Neuronal stem cell (in vitro differentiated cells): ENCODE data around the gene GLRA3. TPM values are rescaled to one million over a fixed set of nuclear protein-coding genes. Genes with fewer than 3 reads are reported as not detected.
"Not testable (repeated sequence)": the region's sequence is repeated elsewhere in the genome, so short reads cannot be mapped to it uniquely, and the experiment has no call there.

ENCODE experiments used
- DNase-seq: peaks from one replicate; pipeline ENCODE4 v3.0.0-alpha.2; 2013; ENCODE audit warnings: low spot score
- H2AFZ ChIP-seq: one replicate; pipeline ENCODE4 v1.6.1; 2013; ENCODE audit warnings: mild to moderate bottlenecking, low read length, inconsistent platforms
- H2AK5ac ChIP-seq: 2 replicates; pipeline ENCODE4 v1.6.1; 2013; ENCODE audit warnings: low read depth, mild to moderate bottlenecking, inconsistent platforms, low read length, moderate library complexity, mixed read lengths
- H2BK120ac ChIP-seq: 2 replicates; pipeline ENCODE4 v1.6.1; 2013; ENCODE audit warnings: low read depth, mild to moderate bottlenecking, inconsistent platforms, low read length, moderate library complexity, mixed read lengths
- H2BK12ac ChIP-seq: one replicate; pipeline ENCODE4 v1.6.1; 2013; ENCODE audit warnings: low read length, inconsistent platforms
- H2BK15ac ChIP-seq: 2 replicates; pipeline ENCODE4 v1.6.1; 2013; ENCODE audit warnings: mild to moderate bottlenecking, low read length, inconsistent platforms, mixed read lengths
- H2BK5ac ChIP-seq: one replicate; pipeline ENCODE4 v1.6.1; 2013; ENCODE audit warnings: inconsistent platforms, mild to moderate bottlenecking, low read length, moderate library complexity
- H3K14ac ChIP-seq: one replicate; pipeline ENCODE4 v1.6.1; 2013; ENCODE audit warnings: low read length, inconsistent platforms
- H3K18ac ChIP-seq: 2 replicates; pipeline ENCODE4 v1.6.1; 2013; ENCODE audit warnings: low read length, inconsistent platforms
- H3K23ac ChIP-seq: 2 replicates; pipeline ENCODE4 v1.6.1; 2013; ENCODE audit warnings: low read depth, mild to moderate bottlenecking, mixed read lengths, low read length, inconsistent platforms; ENCODE audit not compliant: poor library complexity
- H3K27ac ChIP-seq: replicated peaks from 3 replicates; pipeline ENCODE4 v1.5.1; 2013; ENCODE audit warnings: low read length, inconsistent platforms
- H3K27me3 ChIP-seq, 3 experiments: 2 replicates each; pipeline ENCODE4 v1.6.1; 2013; ENCODE audit warnings: low read length in 3 of 3, mild to moderate bottlenecking in 2 of 3, inconsistent platforms in 1 of 3, low read depth in 1 of 3, mixed read lengths in 1 of 3, moderate library complexity in 1 of 3; ENCODE audit not compliant: control insufficient read depth in 3 of 3, insufficient read depth in 3 of 3
- H3K36me3 ChIP-seq, 2 donors: replicated peaks in 1 of 2; 2 replicates each; pipeline ENCODE4 v1.6.1; 2013; ENCODE audit warnings: low read length in 2 of 2; ENCODE audit not compliant: control insufficient read depth in 2 of 2, insufficient read depth in 2 of 2
- H3K4ac ChIP-seq: 2 replicates; pipeline ENCODE4 v1.6.1; 2013; ENCODE audit warnings: inconsistent platforms, mild to moderate bottlenecking, low read length, moderate library complexity
- H3K4me1 ChIP-seq, 2 donors: 1 replicate in 1 of 2; 2 replicates in 1 of 2; pipeline ENCODE4 v1.6.1; 2013; ENCODE audit warnings: low read length in 2 of 2, low read depth in 1 of 2; ENCODE audit not compliant: control insufficient read depth in 2 of 2, insufficient read depth in 1 of 2
- H3K4me2 ChIP-seq: one replicate; pipeline ENCODE4 v1.6.1; 2013; ENCODE audit warnings: mild to moderate bottlenecking, low read length, inconsistent platforms; ENCODE audit not compliant: insufficient read depth, poor library complexity, severe bottlenecking
- H3K4me3 ChIP-seq, 2 donors: 2 replicates each; pipeline ENCODE4 v1.5.1; 2013; ENCODE audit warnings: low read length in 2 of 2, mild to moderate bottlenecking in 2 of 2, inconsistent platforms in 1 of 2, moderate library complexity in 1 of 2
- H3K79me1 ChIP-seq: one replicate; pipeline ENCODE4 v1.6.1; 2013; ENCODE audit warnings: low read depth, mild to moderate bottlenecking, inconsistent platforms, low read length, moderate library complexity
- H3K9ac ChIP-seq: one replicate; pipeline ENCODE4 v1.6.1; 2013; ENCODE audit warnings: mild to moderate bottlenecking, low read depth, low read length, inconsistent platforms; ENCODE audit not compliant: poor library complexity
- H3K9me3 ChIP-seq, 2 donors: replicated peaks in 1 of 2; 2 replicates each; pipeline versions ENCODE3 to v1.6.1; 2013; ENCODE audit warnings: low read length in 2 of 2, mild to moderate bottlenecking in 2 of 2, inconsistent platforms in 1 of 2, low read depth in 1 of 2, mixed read lengths in 1 of 2, moderate library complexity in 1 of 2; ENCODE audit not compliant: control insufficient read depth in 2 of 2, insufficient read depth in 1 of 2
- H4K8ac ChIP-seq: one replicate; pipeline ENCODE4 v1.6.1; 2013; ENCODE audit warnings: low read depth, mild to moderate bottlenecking, inconsistent platforms, low read length, moderate library complexity
- H4K91ac ChIP-seq: one replicate; pipeline ENCODE4 v1.6.1; 2013; ENCODE audit warnings: low read length, low read depth, mild to moderate bottlenecking, inconsistent platforms; ENCODE audit not compliant: poor library complexity
- WGBS, 2 donors: extraction: QIAGEN DNeasy Blood & Tissue Kit; methylation state at CpG; one replicate each; pipeline ENCODE4 v1.1.7; 2013; ENCODE audit warnings: missing lambda C conversion rate in 2 of 2, mixed read lengths in 1 of 2; ENCODE audit not compliant: insufficient read length in 2 of 2, insufficient replicate concordance in 1 of 2; ENCODE audit errors: extremely low coverage in 2 of 2; 5-methylcytosine and 5-hydroxymethylcytosine counted together
- polyA plus RNA-seq, 2 experiments: library from polyadenylated mRNA; stranded (reverse); fragments of 200-250 nt; gene quantifications; one replicate each; pipeline ENCODE4 v1.2.3, GENCODE V29; 2013

The GLRA3 gene
- polyA plus RNA-seq (2013, experiment 1 of 2) = 0.03 TPM
- 0.03 TPM for polyA plus RNA-seq (2013, experiment 2 of 2)

- Histone ChIP-seq H3K27me3 (no peaks in the 10 kb centered on the region), H3K23ac (no peak within 1 kb of the TSS), H3K18ac (peak within 1 kb of the TSS; percentile 58), H3K79me1 (no peaks in the 10 kb centered on the region), H2BK12ac (no peak within 1 kb of the TSS), H3K4me1 (peaks cover 2 to 5% of the 10 kb centered on the region in 2 donors), H3K4ac (no peak within 1 kb of the TSS), H2BK120ac (no peak within 1 kb of the TSS), H2AK5ac (no peak within 1 kb of the TSS), H4K8ac (no peak within 1 kb of the TSS), H2BK15ac (no peak within 1 kb of the TSS), H3K14ac (no peak within 1 kb of the TSS), H3K27ac (peak within 1 kb of the TSS; percentile 47), H3K9ac (no peak within 1 kb of the TSS), H3K9me3 (no peaks in the 10 kb centered on the region), H4K91ac (no peak within 1 kb of the TSS), H3K4me2 (peak within 1 kb of the TSS; percentile 87), H2BK5ac (no peak within 1 kb of the TSS), H3K4me3 (peak within 1 kb of the TSS; percentile 45 to 85), H3K36me3 (no peaks in the 10 kb centered on the region), H2AFZ (peak within 1 kb of the TSS; percentile 89)
- WGBS, 2 donors = no CpG with 5 or more reads among the region's 40 CpGs
- DNase-seq = peak; percentile 87
These were observed at the start of gene GLRA3 for GRCh38 chr4:174828845-174829701. Gene GLRA3, minus strand, starts transcription at chr4:174829247. Its CDS starts 436 bp downstream, at chr4:174828811.

DNA sequence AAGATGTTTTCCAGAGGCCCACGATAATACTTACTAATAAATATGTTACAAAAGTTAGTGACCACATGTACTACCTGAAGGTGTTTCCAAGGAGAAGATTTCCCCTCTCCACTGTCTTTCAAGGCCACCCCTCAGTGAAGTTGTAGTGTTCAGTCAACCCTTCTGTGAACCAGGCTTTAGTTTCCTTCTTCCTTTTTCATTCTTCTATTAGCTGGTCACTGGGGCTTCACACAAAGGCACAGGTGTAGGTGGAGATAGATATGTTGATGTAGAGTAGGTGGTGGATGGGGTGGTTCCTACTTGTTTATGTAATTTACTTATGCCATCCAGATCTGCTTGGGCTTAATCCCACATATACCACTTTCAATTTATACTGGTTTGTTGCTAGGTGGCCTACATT, 45.9 kb upstream of the GLRA3 start:
- no CpG with 5 or more reads among the region's 1 CpG for WGBS, 2 donors
- Histone ChIP-seq H2BK15ac (no peak overlapping the region), H2BK120ac (no peak overlapping the region), H3K36me3 (no peaks in the 10 kb centered on the region), H3K14ac (no peak overlapping the region), H3K23ac (no peak overlapping the region), H3K4me2 (no peak overlapping the region), H3K9me3 (no peaks in the 10 kb centered on the region), H3K4me1 (no peaks in the 10 kb centered on the region), H3K79me1 (no peaks in the 10 kb centered on the region), H3K27me3 (no peaks in the 10 kb centered on the region), H3K4me3 (no peak overlapping the region), H4K8ac (no peak overlapping the region), H3K27ac (no peak overlapping the region), H2BK5ac (no peak overlapping the region), H3K4ac (no peak overlapping the region), H2BK12ac (no peak overlapping the region), H4K91ac (no peak overlapping the region), H3K18ac (no peak overlapping the region), H2AK5ac (no peak overlapping the region), H2AFZ (no peak overlapping the region), H3K9ac (no peak overlapping the region)
- DNase-seq = no peak

DNA sequence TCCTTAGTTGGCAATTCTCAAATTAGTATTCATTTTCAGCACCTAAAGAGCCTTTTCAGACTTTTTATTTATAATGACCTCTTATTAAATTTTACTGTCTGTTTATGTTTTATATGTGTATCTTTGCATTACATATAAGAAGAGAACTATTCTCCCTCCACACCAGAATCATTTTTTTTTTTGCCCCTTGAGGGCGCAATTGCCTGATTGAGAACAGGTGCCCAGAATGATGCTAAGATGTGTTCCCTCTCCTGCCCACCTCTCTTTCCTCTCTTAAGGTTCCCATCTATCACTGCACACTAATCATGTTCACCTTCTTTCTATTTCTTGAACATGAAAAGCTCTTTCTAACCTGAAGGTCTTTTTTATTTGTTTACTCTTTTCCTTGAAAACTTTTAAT, 44.9 kb upstream of the GLRA3 start:
- Histone ChIP-seq H2AK5ac (no peak overlapping the region), H3K4ac (no peak overlapping the region), H3K23ac (no peak overlapping the region), H3K18ac (no peak overlapping the region), H2BK5ac (no peak overlapping the region), H3K4me3 (no peak overlapping the region), H3K79me1 (no peaks in the 10 kb centered on the region), H3K4me1 (no peaks in the 10 kb centered on the region), H3K27ac (no peak overlapping the region), H4K8ac (no peak overlapping the region), H2AFZ (no peak overlapping the region), H2BK120ac (no peak overlapping the region), H3K4me2 (no peak overlapping the region), H3K14ac (no peak overlapping the region), H3K9me3 (no peaks in the 10 kb centered on the region), H3K27me3 (no peaks in the 10 kb centered on the region), H2BK12ac (no peak overlapping the region), H3K9ac (no peak overlapping the region), H2BK15ac (no peak overlapping the region), H4K91ac (no peak overlapping the region), H3K36me3 (no peaks in the 10 kb centered on the region)
- no CpG with 5 or more reads among the region's 1 CpG for WGBS, 2 donors
- DNase-seq = peak; percentile 3

- not testable (repeated sequence) for H3K27ac ChIP-seq, H3K4me3 ChIP-seq, H3K4ac ChIP-seq, H2AFZ ChIP-seq, H2BK15ac ChIP-seq, H2AK5ac ChIP-seq, H3K4me1 ChIP-seq, H3K36me3 ChIP-seq, H3K4me2 ChIP-seq, H3K27me3 ChIP-seq, H4K8ac ChIP-seq, H3K23ac ChIP-seq, H3K9ac ChIP-seq, H3K14ac ChIP-seq, H3K79me1 ChIP-seq, H4K91ac ChIP-seq, H2BK5ac ChIP-seq, H3K18ac ChIP-seq, H2BK12ac ChIP-seq, DNase-seq, H3K9me3 ChIP-seq, H2BK120ac ChIP-seq
- WGBS, 2 donors = no CpG with 5 or more reads among the region's 4 CpGs
These were observed 44.1 kb upstream of the GLRA3 start for GRCh38 chr4:174873146-174873545.
